GM12874 (cell line): ENCODE measurements around the gene STIM1.

Experiments used
- TF ChIP-seq, protein P1 (sequence below): IDR thresholded peaks from 2 replicates; pipeline ENCODE4 v1.5.1; 2011; ENCODE audit warnings: low read depth, mild to moderate bottlenecking, control low read depth, low read length, moderate library complexity; ENCODE audit not compliant: insufficient read depth

The STIM1 gene

GRCh38 chr11:3816673-3817072 is 38.8 kb upstream of the STIM1 start:
- TF ChIP-seq, protein P1, sequence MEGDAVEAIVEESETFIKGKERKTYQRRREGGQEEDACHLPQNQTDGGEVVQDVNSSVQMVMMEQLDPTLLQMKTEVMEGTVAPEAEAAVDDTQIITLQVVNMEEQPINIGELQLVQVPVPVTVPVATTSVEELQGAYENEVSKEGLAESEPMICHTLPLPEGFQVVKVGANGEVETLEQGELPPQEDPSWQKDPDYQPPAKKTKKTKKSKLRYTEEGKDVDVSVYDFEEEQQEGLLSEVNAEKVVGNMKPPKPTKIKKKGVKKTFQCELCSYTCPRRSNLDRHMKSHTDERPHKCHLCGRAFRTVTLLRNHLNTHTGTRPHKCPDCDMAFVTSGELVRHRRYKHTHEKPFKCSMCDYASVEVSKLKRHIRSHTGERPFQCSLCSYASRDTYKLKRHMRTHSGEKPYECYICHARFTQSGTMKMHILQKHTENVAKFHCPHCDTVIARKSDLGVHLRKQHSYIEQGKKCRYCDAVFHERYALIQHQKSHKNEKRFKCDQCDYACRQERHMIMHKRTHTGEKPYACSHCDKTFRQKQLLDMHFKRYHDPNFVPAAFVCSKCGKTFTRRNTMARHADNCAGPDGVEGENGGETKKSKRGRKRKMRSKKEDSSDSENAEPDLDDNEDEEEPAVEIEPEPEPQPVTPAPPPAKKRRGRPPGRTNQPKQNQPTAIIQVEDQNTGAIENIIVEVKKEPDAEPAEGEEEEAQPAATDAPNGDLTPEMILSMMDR, result no peak

GRCh38 chr11:3817181-3817800 is 38.2 kb upstream of the STIM1 start:
- TF ChIP-seq, protein P1, result no peak

GRCh38 chr11:3820971-3821370 is 34.5 kb upstream of the STIM1 start:
- TF ChIP-seq, protein P1, result no peak

DNA sequence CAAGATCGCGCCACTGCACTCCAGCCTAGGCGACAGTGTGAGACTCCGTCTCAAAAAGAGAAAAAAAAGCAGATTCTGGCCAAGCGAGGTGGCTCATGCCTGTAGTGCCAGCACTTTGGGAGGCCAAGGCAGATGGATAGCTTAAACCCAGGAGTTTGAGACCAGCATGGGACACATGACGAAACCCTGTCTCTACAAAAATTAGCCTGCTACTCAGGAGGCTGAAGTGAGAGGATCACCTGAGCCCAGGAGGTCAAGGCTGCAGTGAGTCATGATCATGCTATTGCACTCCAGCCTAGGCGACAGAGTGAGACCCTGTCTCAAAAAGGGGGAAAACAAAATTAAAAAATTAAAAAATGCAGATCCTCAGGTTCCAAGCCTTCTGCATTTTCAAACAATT is 33.2 kb upstream of the STIM1 start:
- TF ChIP-seq, protein P1, result no peak

- TF ChIP-seq, protein P1, result no peak
Observed at GRCh38 chr11:3823303-3823702, 32.2 kb upstream of the STIM1 start.

- TF ChIP-seq, protein P1, result no peak
Observed at GRCh38 chr11:3823762-3824506, 31.5 kb upstream of the STIM1 start.

- TF ChIP-seq, protein P1, result peak; percentile 94
Observed at GRCh38 chr11:3824714-3825472, 30.6 kb upstream of the STIM1 start.
